ENCODE data around the gene TULP4. TPM values are rescaled to one million over a fixed set of nuclear protein-coding genes. Genes with fewer than 3 reads are reported as not detected.

TULP4 gene
- total RNA-seq, 2 donors from 2014 or later: 140 to 199 TPM

GRCh38 chr6:158283304-158283980, 28.8 kb upstream of the TULP4 start:
- no peaks in the 10 kb centered on the region for H3K36me3 ChIP-seq
- peak overlapping the region; percentile 44 to 67 for H3K27ac ChIP-seq
- no peak for TF ChIP-seq CTCF (IDR thresholded peaks at IDR 0.05)
- H3K9me3 ChIP-seq: no peaks in the 10 kb centered on the region
- no peak for DNase-seq (ENCODE audit: low spot score)
- H3K4me3 ChIP-seq: no peak overlapping the region
- peaks cover 0 to 39% of the 10 kb centered on the region in 2 donors for H3K4me1 ChIP-seq
- H3K27me3 ChIP-seq: no peaks in the 10 kb centered on the region

GRCh38 chr6:158284007-158284875, 28.0 kb upstream of the TULP4 start:
- DNase-seq (ENCODE audit: low spot score): no peak
- peak overlapping the region; percentile 44 to 67 for H3K27ac ChIP-seq
- no peaks in the 10 kb centered on the region for H3K27me3 ChIP-seq
- peaks cover 0 to 39% of the 10 kb centered on the region in 2 donors for H3K4me1 ChIP-seq
- H3K36me3 ChIP-seq: no peaks in the 10 kb centered on the region
- TF ChIP-seq CTCF (IDR thresholded peaks at IDR 0.05): no peak
- H3K9me3 ChIP-seq: no peaks in the 10 kb centered on the region
- no peak overlapping the region for H3K4me3 ChIP-seq

GRCh38 chr6:158284876-158285655, 27.2 kb upstream of the TULP4 start:
- Histone ChIP-seq H3K4me3 (no peak overlapping the region), H3K27ac (peak overlapping the region; percentile 44 to 67), H3K36me3 (no peaks in the 10 kb centered on the region), H3K4me1 (peaks cover 0 to 39% of the 10 kb centered on the region in 2 donors), H3K9me3 (no peaks in the 10 kb centered on the region), H3K27me3 (no peaks in the 10 kb centered on the region)
- no peak for DNase-seq (ENCODE audit: low spot score)
- no peak for TF ChIP-seq CTCF (IDR thresholded peaks at IDR 0.05)

- no peaks in the 10 kb centered on the region for H3K27me3 ChIP-seq
- no peaks in the 10 kb centered on the region for H3K36me3 ChIP-seq
- TF ChIP-seq CTCF (IDR thresholded peaks at IDR 0.05): no peak
- no peak for DNase-seq (ENCODE audit: low spot score)
- H3K27ac ChIP-seq: peak overlapping the region in 1 of 2 donors; percentile 67
- H3K4me3 ChIP-seq: no peak overlapping the region
- H3K4me1 ChIP-seq: peaks cover 0 to 39% of the 10 kb centered on the region in 2 donors
- no peaks in the 10 kb centered on the region for H3K9me3 ChIP-seq
Observed at GRCh38 chr6:158285656-158286021, 26.6 kb upstream of the TULP4 start.

- no peaks in the 10 kb centered on the region for H3K9me3 ChIP-seq
Observed at GRCh38 chr6:158286413-158286812, 25.9 kb upstream of the TULP4 start.

More at GRCh38 chr6:158286413-158286812, 25.9 kb upstream of the TULP4 start:
- Histone ChIP-seq H3K36me3 (no peaks in the 10 kb centered on the region), H3K4me1 (peaks cover 0 to 39% of the 10 kb centered on the region in 2 donors), H3K27ac (peak overlapping the region in 1 of 2 donors; percentile 26), H3K4me3 (no peak overlapping the region), H3K27me3 (no peaks in the 10 kb centered on the region)
- DNase-seq (ENCODE audit: low spot score): no peak
- TF ChIP-seq CTCF (IDR thresholded peaks at IDR 0.05): no peak

Measured in right atrium auricular region (tissue), 2 donors.